ENCODE results near the gene SMAD6.

DNA sequence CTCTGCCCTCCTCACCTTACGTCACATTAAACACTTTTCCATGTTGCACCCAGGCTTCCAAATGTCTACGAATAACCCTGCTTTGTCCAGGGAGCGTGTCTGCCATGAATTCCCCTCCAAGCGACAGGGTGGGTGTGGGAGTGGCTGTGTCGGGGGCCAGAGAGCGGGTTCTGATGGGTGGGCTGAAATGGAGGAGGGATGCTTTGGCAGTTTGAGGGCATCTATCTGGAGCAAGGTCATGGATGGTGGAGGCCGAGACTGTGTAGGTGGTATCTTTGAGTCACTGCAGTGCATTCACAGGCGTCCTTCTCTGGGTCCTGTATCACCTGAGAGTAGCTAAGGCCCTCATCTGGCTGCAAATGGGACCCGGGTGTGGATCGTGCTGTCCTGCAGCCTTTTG, 36.6 kb downstream of the SMAD6 start:
- TF ChIP-seq EP300 (conservative IDR thresholded peaks at IDR 0.05; ENCODE audit: poor library complexity, severe bottlenecking) (no peak), POLR2AphosphoS5 (IDR thresholded peaks at IDR 0.05) (no peak), EZH2 (IDR thresholded peaks at IDR 0.05; ENCODE audit: borderline replicate concordance, insufficient read depth, low read length, poor library complexity, severe bottlenecking) (no peak)
- TF ChIP-seq, protein P1, sequence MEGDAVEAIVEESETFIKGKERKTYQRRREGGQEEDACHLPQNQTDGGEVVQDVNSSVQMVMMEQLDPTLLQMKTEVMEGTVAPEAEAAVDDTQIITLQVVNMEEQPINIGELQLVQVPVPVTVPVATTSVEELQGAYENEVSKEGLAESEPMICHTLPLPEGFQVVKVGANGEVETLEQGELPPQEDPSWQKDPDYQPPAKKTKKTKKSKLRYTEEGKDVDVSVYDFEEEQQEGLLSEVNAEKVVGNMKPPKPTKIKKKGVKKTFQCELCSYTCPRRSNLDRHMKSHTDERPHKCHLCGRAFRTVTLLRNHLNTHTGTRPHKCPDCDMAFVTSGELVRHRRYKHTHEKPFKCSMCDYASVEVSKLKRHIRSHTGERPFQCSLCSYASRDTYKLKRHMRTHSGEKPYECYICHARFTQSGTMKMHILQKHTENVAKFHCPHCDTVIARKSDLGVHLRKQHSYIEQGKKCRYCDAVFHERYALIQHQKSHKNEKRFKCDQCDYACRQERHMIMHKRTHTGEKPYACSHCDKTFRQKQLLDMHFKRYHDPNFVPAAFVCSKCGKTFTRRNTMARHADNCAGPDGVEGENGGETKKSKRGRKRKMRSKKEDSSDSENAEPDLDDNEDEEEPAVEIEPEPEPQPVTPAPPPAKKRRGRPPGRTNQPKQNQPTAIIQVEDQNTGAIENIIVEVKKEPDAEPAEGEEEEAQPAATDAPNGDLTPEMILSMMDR (IDR thresholded peaks at IDR 0.05; ENCODE audit: poor library complexity, severe bottlenecking), result no peak

Data from neural cell (in vitro differentiated cells).